Measurements from ENCODE around the gene SPEF1.

SPEF1 gene

GRCh38 chr20:3728354-3728753 is 52.9 kb downstream of the SPEF1 start:
- DNase-seq: no peak
